NCI-H774 (cell line): ENCODE results near the gene CUL9.

Experiments used
- DNase-seq: peaks from one replicate; lab custom pipeline; 2025; lab: John Stamatoyannopoulos, UW

CUL9 gene

DNA sequence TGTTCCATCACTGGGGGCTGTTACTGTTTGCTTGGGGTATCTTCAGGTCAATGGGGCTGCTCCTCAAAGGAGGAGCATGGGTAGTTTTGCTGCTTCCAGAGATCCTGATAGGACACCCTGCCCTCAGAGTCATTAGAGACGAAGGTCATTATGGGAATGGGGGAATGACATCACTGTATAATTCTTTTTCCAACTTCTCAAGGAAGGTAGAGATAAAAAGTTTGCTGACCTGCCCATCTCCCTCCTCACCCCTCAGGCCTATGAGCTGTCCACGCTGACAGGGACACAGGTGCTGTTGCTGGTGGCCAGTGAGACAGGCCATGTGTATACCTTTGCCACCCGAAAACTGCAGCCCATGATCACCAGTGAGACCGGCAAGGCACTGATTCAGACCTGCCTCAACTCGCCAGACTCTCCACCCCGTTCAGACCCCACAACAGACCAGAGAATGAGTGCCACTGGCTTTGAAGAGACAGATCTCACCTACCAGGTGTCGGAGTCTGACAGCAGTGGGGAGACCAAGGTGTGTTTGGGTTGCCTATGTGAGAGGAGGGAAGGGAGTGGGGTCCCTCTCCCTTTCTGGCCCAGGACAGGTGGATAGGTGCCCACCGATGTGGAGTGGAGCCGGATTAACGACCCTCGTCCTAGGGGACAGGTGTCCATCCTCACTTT lies 8.3 kb upstream of the CUL9 start:
- no peak for DNase-seq

DNA sequence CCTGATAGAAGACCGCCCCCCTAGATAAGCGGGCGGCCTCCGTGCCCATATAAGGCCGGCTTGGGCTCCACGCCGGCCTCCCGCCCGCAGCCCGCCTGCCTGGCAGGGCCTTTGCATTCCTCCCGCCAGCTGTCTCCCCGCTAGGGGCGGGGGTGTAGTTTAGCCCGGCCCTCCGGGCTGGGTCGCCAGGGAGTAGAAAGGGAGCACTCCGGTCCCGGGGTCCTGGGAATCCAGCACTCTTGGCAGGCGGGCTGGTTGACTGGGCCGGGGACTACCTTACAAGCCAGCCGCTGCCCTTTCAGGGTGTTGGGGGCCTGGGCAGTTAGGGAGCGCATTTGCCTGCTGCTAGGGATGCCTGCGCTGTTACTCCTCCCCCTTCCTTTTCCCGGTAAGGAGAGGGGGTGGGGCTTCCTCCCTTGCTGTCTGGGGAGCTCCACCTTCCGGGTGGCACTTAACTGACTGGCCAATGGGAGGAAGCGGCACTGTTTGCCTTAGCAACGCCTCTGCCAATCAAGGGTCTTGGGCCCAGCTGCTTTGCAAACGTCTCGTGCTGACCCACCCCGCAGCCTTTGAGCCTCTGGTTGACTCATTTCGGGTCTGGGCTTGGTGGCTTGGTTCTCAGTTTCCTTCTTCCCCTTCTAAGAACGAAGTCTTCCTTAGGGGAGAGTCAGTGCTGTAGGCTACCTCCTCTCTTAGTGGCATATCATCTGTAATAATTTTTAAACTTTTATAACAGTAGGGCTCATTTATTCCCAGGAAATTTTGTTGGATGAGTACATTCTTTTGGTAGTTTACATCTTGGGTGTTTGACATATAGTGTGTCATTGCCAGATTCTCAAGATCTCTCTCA lies 7.5 kb upstream of the CUL9 start:
- DNase-seq: peak; percentile 95

DNA sequence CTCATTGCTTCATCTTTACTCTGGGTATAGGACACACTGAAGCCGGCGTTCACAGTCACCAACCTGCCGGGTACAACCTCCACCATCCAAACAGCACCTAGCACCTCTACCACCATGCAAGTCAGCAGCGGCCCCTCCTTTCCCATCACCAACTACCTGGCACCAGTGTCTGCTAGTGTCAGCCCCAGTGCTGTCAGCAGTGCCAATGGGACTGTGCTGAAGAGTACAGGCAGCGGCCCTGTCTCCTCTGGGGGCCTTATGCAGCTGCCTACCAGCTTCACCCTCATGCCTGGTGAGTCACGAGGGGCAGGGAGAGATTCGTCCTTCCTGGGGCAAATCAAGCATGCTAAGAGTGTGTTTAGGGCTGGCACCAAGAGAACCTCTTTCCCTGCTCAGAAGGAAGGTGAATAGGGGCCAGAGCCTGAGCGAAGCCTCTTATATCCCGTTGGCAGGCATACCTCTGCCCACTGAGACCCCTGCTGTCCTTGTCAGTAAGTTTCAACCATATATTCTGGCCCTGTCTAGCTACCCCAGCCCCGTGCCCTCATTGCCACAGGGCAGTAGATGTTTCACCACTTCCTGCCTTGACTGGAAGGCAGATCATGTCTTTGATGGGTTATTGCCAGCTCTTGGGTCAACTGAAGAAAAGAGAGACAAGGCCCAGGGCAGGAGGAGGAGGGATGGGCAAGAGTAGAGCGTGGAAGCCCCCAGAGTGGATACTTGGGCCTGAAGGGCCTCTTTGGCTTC lies 6.1 kb upstream of the CUL9 start:
- no peak for DNase-seq

DNA sequence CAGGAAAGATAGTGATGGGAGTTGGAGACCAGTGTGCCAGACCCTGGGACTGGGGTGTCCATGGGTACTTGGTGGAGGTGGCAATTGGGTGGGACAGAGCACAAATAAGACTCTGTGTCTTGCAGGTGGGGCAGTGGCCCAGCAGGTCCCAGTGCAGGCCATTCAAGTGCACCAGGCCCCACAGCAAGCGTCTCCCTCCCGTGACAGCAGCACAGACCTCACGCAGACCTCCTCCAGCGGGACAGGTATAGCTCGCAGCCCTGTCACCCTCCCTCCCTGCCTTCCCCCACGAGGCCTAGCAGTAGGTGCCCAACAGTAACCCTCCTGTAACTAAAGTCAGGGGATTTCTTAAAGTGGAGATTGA lies 5.6 kb upstream of the CUL9 start:
- DNase-seq: no peak

DNA sequence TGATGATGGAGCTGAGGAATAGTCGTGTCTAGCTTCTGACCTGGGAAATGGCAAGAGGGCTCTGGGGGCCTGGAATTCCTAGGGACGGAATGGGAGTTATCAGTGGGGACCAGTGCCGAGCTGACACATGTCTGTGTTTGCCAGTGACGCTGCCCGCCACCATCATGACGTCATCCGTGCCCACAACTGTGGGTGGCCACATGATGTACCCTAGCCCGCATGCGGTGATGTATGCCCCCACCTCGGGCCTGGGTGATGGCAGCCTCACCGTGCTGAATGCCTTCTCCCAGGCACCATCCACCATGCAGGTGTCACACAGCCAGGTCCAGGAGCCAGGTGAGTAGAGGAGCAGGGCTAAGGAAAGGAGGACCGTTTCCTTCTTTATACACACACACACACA lies 3.8 kb upstream of the CUL9 start:
- no peak for DNase-seq

DNA sequence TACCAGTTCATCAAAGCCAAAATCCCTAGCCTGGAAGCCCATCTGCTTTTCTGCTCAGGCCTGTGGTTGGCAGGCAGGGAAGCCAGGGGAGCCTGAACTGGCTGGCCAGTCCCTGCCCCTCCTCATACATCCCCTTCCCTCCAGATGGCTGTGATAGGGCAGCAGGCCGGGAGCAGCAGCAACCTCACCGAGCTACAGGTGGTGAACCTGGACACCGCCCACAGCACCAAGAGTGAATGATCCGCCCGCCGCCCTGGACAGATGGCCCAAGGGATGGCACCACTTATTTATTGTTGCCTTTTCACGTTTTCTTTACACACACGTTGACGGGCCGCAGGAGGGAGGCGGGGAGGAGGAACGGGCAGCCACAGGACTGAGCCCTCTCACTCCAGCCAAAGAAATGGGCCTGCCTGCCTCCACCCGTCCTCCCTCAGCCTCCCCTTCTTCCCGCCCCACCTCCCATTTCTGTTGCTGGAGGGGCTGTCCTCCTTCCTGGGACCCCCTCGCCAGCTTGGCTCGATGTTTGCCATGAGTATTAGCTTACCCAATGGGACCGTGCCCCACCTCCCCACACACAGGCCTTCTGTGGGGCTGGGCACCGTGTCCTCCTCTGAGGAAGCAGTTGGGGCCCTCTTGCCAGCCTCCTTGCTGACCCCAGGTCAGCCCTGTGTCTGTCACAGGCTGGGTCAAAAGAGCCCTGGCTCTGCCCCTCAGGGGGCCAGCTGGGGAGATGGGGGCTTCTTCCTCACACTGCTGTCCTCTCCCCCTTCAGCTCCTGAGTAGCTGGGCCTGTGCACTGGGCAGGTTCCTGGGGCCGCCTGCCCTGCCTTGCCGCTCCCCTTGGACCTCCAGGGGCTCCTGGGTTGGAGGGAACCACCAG lies 2.8 kb upstream of the CUL9 start:
- DNase-seq: no peak

DNA sequence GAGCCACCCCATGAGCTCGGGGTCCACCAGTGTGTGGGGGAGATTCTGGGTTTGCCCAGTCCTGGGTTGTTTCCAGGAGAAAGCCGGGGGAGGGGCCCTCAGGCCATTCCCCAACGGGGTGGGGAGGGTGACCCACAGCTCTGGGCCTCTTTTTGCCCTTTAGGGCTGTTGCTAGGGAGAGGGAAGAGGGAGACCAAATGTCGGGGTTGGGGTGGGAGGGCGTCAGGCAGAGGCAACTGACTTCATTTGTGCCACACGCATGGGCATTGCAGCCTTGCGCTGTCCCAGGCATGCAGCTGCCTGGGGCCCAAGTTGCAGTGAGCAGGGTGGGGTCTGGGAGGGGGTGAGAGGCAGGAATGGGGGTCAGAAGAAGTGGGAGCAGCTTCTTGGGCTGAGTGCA lies 1.9 kb upstream of the CUL9 start:
- no peak for DNase-seq

DNA sequence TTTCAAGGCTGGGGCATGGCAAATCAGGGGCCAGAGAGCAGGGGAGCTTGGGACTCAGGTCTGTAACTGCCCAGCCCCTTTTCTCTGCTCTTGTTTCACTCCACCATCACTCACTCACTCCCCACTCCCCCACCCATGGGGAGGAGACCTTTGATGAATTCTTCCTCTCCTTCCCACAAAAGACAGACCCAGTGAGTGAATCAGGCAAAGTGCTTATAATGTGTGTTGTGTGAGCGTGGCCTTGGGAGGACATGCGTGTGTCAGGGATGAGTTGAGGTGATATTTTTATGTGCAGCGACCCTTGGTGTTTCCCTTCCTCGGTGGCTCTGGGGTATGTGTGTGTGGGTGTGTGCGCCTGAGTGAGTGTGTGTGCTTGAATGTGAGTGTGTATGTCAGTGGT lies 1.0 kb upstream of the CUL9 start:
- no peak for DNase-seq

DNA sequence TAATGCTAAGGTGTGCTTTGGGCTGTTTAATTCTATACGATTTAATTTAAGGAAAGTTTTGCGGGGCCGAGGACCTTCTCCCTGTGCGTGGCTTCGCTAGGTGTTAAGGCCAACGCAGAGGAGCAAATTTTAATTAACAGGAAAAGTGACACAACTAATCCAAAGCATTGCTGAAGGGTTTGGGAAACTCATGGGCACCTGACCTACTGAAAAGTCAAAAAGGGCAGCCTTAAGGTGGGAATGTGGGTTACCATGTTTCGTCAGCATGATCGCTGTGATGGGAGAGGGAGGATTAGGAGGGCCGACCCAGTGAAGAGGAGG lies 415 bp upstream of the CUL9 start:
- DNase-seq: no peak

DNA sequence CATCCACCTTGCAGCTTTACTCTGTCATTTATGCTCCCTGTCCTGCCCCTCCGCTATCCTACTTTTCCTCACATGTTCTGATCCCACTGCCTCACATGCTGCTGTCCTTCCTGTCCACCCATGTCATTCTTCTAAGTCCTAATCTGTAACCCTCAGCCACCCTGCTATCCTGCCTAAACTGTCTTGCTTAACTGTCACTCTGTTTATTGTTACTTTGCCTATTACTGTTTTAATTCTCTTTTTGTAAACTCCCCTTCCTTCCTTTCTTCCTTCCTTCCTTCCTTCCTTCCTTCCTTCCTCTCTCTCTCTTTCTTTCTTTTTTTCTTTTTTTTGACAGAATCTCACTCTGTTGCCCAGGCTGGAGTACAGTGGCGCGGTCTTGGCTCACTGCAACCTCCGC lies 1.4 kb downstream of the CUL9 start:
- DNase-seq: no peak

DNA sequence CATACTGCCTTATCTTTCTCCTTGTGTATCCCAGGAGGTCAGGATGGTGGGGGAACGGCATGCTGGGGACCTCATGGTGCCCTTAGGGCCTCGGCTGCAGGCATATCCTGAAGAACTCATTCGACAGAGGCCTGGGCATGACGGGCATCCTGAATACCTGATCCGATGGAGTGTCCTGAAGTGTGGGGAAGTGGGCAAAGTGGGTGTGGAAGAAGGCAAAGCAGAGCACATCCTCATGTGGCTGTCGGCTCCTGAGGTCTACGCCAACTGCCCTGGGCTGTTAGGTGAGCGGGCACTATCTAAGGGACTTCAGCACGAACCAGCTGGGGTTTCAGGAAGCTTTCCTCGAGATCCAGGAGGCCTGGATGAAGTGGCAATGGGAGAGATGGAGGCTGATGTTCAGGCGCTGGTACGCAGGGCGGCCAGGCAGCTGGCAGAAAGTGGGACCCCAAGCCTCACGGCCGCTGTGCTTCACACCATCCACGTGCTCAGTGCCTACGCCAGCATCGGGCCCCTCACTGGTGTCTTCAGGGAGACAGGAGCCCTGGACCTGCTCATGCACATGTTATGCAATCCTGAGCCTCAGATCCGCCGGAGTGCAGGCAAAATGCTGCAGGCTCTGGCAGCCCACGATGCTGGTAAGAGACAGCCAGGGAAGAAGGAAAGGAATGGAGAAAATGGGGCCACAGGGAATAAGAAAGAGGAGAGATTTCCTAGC lies 2.4 kb downstream of the CUL9 start:
- no peak for DNase-seq

DNA sequence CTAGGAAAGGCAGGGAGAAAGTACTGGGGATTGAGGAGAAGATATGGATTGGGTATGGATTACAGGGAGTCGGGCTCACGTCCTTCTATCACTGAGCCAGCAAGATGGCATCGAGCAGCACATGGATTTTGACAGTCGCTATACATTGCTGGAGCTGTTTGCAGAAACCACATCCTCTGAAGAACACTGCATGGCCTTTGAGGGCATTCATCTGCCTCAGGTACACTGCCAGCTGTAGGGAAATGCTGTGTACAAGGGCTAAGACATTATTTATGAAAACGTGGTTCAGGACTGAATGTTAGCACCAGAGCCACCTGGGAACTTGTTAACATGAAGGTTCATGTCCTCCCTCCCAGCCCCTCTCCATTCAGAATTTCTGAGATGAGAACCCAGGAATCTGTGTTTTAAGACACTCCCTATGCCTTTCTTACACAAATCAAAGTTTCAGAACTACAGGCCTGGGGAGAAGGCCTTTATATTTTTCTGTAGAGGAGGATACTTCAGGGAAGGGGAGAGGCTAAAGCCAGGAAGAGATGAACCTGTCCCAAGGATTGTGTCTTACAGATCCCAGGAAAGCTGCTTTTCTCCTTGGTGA lies 3.5 kb downstream of the CUL9 start:
- no peak for DNase-seq

DNA sequence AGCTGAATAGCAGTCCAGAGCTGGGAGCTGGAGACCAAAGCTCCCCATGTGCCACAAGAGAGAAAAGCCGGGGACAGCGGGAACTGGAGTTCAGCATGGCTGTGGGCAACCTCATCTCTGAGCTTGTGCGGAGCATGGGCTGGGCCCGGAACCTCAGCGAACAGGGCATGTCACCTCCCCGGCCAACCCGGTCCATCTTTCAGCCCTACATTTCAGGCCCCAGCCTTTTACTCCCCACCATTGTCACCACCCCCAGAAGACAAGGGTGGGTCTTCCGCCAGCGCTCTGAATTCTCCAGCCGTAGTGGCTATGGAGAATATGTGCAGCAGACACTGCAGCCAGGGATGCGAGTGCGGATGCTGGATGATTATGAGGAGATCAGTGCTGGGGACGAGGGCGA lies 4.0 kb downstream of the CUL9 start:
- no peak for DNase-seq

DNA sequence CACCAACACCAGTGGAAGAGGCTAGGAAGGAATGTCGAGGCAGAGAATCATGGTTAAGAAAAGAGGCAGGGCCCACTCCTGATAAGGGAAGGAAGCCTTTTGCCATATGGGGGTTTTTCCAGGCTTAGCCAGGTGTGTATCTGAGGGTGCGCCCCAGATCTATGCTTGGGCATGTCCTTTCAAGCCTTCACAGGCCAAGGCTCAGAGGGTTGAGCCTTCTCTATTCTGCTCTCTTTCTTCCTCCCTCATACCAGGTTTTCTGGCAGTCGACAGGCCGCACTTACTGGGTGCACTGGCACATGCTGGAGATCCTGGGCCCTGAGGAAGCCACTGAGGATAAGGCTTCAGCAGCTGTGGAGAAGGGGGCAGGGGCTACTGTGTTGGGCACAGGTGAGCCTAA lies 4.7 kb downstream of the CUL9 start:
- DNase-seq: no peak

DNA sequence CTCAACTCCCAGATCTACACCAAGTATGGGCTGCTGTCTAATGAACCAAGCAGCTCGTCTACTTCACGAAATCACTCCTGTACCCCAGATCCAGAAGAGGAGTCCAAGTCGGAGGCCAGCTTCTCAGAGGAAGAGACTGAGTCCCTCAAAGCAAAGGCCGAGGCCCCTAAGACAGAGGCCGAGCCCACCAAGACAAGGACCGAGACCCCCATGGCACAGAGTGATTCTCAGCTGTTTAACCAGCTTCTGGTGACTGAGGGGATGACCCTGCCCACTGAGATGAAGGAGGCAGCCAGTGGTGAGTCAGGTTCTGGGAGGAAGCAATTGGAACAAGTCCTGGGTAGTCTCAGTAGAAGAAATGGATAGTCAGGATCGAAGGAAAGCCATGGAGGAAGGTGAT lies 5.8 kb downstream of the CUL9 start:
- no peak for DNase-seq

DNA sequence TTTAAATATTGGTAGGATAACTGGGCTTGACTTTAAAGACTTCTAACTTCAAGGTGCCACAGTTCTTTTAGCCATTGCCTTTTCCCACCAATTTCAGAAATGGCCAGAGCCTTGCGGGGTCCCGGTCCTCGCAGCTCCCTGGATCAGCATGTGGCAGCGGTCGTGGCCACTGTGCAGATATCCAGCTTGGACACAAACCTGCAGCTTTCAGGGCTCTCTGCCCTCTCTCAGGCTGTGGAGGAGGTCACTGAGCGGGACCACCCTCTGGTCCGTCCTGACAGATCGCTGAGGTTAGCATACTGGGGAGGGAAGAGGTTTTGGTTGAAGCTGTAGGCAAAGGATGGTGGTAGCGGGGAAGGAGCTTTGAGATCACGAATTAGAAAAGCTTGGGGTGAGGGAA lies 6.4 kb downstream of the CUL9 start:
- DNase-seq: no peak

DNA sequence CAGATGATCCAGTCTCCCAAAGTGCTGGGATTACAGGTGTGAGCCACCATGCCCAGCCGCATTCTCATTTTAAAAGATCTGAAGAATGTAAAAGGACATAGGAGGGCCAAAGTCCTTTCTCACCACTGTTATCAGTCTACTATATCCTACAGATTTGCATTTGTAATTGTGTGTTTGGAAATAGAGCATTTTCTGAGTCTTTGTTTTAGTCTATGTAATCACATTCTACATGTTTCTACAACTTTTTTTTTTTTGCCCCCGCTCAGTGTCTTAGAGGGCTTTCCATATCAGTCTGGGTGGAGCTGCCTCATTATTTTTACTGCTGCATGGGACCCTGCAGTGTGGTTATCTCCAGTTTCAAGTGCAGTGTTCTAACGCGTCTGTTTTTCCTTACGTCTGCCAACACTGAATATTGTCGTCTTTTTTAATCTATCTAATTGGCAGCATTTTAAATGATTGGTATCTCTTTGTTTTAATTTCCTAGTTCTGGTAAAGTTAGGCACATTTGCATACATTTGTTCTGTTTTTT lies 7.8 kb downstream of the CUL9 start:
- DNase-seq: no peak

DNA sequence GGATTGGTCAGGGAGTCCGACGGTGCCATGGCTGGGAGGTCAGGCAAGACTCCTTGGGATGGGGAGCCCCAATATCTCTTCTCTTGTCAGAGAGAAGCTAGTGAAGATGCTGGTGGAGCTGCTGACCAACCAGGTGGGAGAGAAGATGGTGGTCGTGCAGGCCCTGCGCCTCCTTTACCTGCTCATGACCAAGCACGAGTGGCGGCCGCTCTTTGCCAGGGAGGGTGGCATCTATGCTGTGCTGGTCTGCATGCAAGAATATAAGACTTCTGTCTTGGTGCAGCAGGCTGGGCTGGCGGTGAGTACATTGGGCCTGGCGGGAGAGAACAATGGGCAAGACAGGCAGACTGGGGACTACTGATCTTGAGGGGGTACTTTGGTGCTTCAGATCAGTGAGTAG lies 10.9 kb downstream of the CUL9 start:
- DNase-seq: no peak

DNA sequence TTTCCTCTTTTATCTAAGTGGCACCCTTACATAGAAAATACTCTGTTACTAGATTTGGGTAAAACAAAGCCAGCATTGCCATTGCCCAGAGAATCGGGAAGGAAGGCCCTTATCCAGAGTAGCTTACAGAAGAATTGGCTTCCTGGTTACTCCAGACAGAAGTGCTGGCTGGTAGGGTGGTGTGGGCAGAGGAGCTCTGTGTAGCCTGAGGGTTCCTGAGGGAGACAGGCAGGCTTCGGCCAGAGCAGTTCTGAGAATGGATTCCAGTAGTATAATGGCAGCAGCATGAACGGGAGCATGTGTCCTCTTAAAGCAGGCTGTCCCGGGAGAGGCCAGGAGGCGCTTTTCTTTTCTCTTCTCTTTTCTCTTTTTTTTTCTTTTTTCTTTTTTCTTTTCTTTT lies 11.9 kb downstream of the CUL9 start:
- DNase-seq: no peak

DNA sequence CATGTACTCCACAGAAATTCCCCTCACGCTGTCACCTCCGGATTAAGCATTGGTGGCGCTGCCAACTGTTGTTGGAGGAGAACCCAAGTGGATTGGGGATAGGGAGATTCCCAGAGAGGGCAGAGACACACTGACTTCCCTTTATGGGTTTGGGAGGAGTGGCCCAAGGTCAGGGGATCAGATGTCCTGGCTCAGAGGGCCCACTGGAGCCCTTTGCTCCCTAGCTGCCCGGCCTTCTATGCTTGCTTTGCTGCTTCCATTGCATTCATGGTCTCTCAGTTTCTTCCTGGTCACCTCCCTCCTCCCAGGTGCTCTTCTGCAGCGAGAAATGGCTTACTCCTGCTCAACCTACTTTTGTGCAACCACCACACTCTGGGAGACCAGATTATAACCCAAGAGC lies 14.3 kb downstream of the CUL9 start:
- no peak for DNase-seq

DNA sequence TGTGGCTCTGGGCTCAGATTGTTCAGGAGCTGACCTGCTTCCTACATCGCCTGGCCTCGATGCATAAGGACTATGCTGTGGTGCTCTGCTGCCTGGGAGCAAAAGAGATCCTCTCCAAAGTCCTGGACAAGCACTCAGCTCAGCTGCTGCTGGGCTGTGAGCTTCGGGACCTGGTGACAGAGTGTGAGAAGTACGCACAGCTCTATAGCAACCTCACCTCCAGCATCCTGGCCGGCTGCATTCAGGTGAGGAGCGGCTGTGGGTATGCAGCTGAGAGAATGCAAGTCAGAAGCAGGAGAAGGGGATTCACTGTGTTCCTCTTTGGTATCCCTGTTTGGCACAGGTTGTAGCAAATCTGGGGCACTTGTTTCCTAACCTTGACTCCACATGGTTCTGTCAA lies 17.9 kb downstream of the CUL9 start:
- DNase-seq: no peak
